Lung microvascular endothelial cell (primary cell): ENCODE measurements around the gene SH2D2A. TPM values are rescaled to one million over a fixed set of nuclear protein-coding genes. Genes with fewer than 3 reads are reported as not detected.
A peak's percentile ranks its signal among the peaks of the same experiment; 100 is the strongest.

ENCODE experiments used
- DNase-seq, 2 donors: peaks; one replicate each; pipeline versions ENCODE4 v3.0.0 to v3.0.0-alpha.2; 2010; ENCODE audit warnings: low read depth in 2 of 2
- total RNA-seq: library from RNA; depleted of rRNA; stranded (reverse); fragments of >200 nt; gene quantifications from 2 replicates; pipeline ENCODE4 v1.2.1, GENCODE V29; 2014

Gene SH2D2A
- total RNA-seq: under 0.01 TPM in 1 of 2 replicates, not detected in the other

- DNase-seq: peak in 1 of 2 donors; percentile 69
Observed at GRCh38 chr1:156816561-156817328, at the start of gene SH2D2A. TSS of gene SH2D2A (minus strand) at chr1:156816848. CDS start at chr1:156816708, 140 bp downstream.

- no peak for DNase-seq
Observed at GRCh38 chr1:156865865-156866248, 49.2 kb upstream of the SH2D2A start.

GRCh38 chr1:156865258-156865657 is 48.6 kb upstream of the SH2D2A start:
- DNase-seq: no peak

- no peak for DNase-seq
Observed at GRCh38 chr1:156864796-156865195, 48.1 kb upstream of the SH2D2A start.

- no peak for DNase-seq
Observed at GRCh38 chr1:156863631-156864030, 47.0 kb upstream of the SH2D2A start.

- no peak for DNase-seq
Observed at GRCh38 chr1:156862997-156863599, 46.5 kb upstream of the SH2D2A start.

GRCh38 chr1:156862584-156862983 is 45.9 kb upstream of the SH2D2A start:
- DNase-seq: no peak

GRCh38 chr1:156860628-156861423 is 44.2 kb upstream of the SH2D2A start, which contains the start of gene NTRK1:
TSS of gene NTRK1 (plus strand) at chr1:156860865. CDS start at chr1:156860935, 70 bp downstream.
- DNase-seq: peak; percentile 43 to 44

GRCh38 chr1:156860113-156860627 is 43.5 kb upstream of the SH2D2A start:
- peak; percentile 50 to 54 for DNase-seq

GRCh38 chr1:156859523-156860112 is 43.0 kb upstream of the SH2D2A start:
- peak in 1 of 2 donors; percentile 35 for DNase-seq

GRCh38 chr1:156858959-156859522 is 42.4 kb upstream of the SH2D2A start, which contains the start of gene INSRR:
TSS of gene INSRR (minus strand) at chr1:156859117. CDS start at chr1:156858621, 496 bp downstream.
- no peak for DNase-seq

GRCh38 chr1:156858555-156858956 is 41.9 kb upstream of the SH2D2A start:
- DNase-seq: no peak

- no peak for DNase-seq
Observed at GRCh38 chr1:156857532-156857931, 40.9 kb upstream of the SH2D2A start.

- DNase-seq: no peak
Observed at GRCh38 chr1:156856282-156856785, 39.7 kb upstream of the SH2D2A start.

- no peak for DNase-seq
Observed at GRCh38 chr1:156854634-156855033, 38.0 kb upstream of the SH2D2A start.

GRCh38 chr1:156853761-156854160 is 37.1 kb upstream of the SH2D2A start:
- DNase-seq: no peak

- peak; percentile 17 to 76 for DNase-seq
Observed at GRCh38 chr1:156852418-156852874, 35.8 kb upstream of the SH2D2A start.

GRCh38 chr1:156851779-156852417 is 35.2 kb upstream of the SH2D2A start:
- no peak for DNase-seq

- no peak for DNase-seq
Observed at GRCh38 chr1:156849151-156849496, 32.5 kb upstream of the SH2D2A start.

- DNase-seq: no peak
Observed at GRCh38 chr1:156848461-156849150, 32.0 kb upstream of the SH2D2A start.
